ENCODE measurements around the gene ALDH1A1.

The ALDH1A1 gene

GRCh38 chr9:72952914-72953313, at the start of gene ALDH1A1:
Gene ALDH1A1 (minus strand): TSS chr9:72953053. CDS start chr9:72953000, 53 bp downstream.
- DNase-seq = no peak

- no peak for DNase-seq
Observed at GRCh38 chr9:73001860-73002259, 49.0 kb upstream of the ALDH1A1 start.

GRCh38 chr9:72998363-72998762, 45.5 kb upstream of the ALDH1A1 start:
- DNase-seq = no peak

GRCh38 chr9:72997387-72997995, 44.6 kb upstream of the ALDH1A1 start:
- no peak for DNase-seq

GRCh38 chr9:72996684-72997314, 43.9 kb upstream of the ALDH1A1 start:
- no peak for DNase-seq

- DNase-seq = no peak
Observed at GRCh38 chr9:72996114-72996513, 43.3 kb upstream of the ALDH1A1 start.

GRCh38 chr9:72995131-72996024, 42.5 kb upstream of the ALDH1A1 start:
- no peak for DNase-seq

- DNase-seq = no peak
Observed at GRCh38 chr9:72991772-72992171, 38.9 kb upstream of the ALDH1A1 start.

- DNase-seq = no peak
Observed at GRCh38 chr9:72990397-72991182, 37.7 kb upstream of the ALDH1A1 start.

GRCh38 chr9:72986522-72987116, 33.8 kb upstream of the ALDH1A1 start:
- no peak for DNase-seq

- no peak for DNase-seq
Observed at GRCh38 chr9:72985746-72986145, 32.9 kb upstream of the ALDH1A1 start.

- no peak for DNase-seq
Observed at GRCh38 chr9:72984991-72985390, 32.1 kb upstream of the ALDH1A1 start.

GRCh38 chr9:72984226-72984947, 31.5 kb upstream of the ALDH1A1 start:
- no peak for DNase-seq

GRCh38 chr9:72983512-72984225, 30.8 kb upstream of the ALDH1A1 start:
- peak; percentile 30 for DNase-seq

GRCh38 chr9:72983056-72983455, 30.2 kb upstream of the ALDH1A1 start:
- DNase-seq = no peak

GRCh38 chr9:72982146-72982799, 29.4 kb upstream of the ALDH1A1 start:
- no peak for DNase-seq

- no peak for DNase-seq
Observed at GRCh38 chr9:72981433-72981832, 28.6 kb upstream of the ALDH1A1 start.

- DNase-seq = no peak
Observed at GRCh38 chr9:72980600-72981265, 27.9 kb upstream of the ALDH1A1 start.

- no peak for DNase-seq
Observed at GRCh38 chr9:72980183-72980582, 27.3 kb upstream of the ALDH1A1 start.

All from fibroblast of upper back skin (primary cell).